IPS-NIHi7 (cell line): ENCODE data around the gene CD47.

ENCODE experiments used
- DNase-seq: peaks from one replicate; pipeline ENCODE4 v3.0.0; 2012; ENCODE audit warnings: mixed read lengths; ENCODE audit errors: extremely low spot score

The CD47 gene

GRCh38 chr3:108013141-108014055 is 77.4 kb downstream of the CD47 start:
- DNase-seq, result no peak

- DNase-seq, result no peak
Observed at GRCh38 chr3:108012304-108012703, 78.5 kb downstream of the CD47 start.

GRCh38 chr3:108011616-108012015 is 79.2 kb downstream of the CD47 start:
- DNase-seq, result no peak

GRCh38 chr3:108008931-108009639 is 81.7 kb downstream of the CD47 start:
- DNase-seq, result no peak

- DNase-seq, result no peak
Observed at GRCh38 chr3:108008106-108008505, 82.7 kb downstream of the CD47 start.

GRCh38 chr3:108006881-108007331 is 83.9 kb downstream of the CD47 start:
- no peak for DNase-seq

GRCh38 chr3:108006077-108006771 is 84.6 kb downstream of the CD47 start:
- no peak for DNase-seq

- DNase-seq, result no peak
Observed at GRCh38 chr3:108004647-108005046, 86.2 kb downstream of the CD47 start.

- no peak for DNase-seq
Observed at GRCh38 chr3:108001457-108001856, 89.4 kb downstream of the CD47 start.

GRCh38 chr3:107999215-107999775 is 91.5 kb downstream of the CD47 start:
- DNase-seq, result peak; percentile 38

- DNase-seq, result no peak
Observed at GRCh38 chr3:107997671-107998070, 93.2 kb downstream of the CD47 start.

GRCh38 chr3:107995823-107996222 is 95.0 kb downstream of the CD47 start:
- no peak for DNase-seq

- DNase-seq, result no peak
Observed at GRCh38 chr3:107994956-107995715, 95.7 kb downstream of the CD47 start.

GRCh38 chr3:107994181-107994580 is 96.7 kb downstream of the CD47 start:
- DNase-seq, result no peak

GRCh38 chr3:107993771-107994170 is 97.1 kb downstream of the CD47 start:
- no peak for DNase-seq
